AG04450 (cell line): ENCODE measurements around the gene LIPC. TPM values are rescaled to one million over a fixed set of nuclear protein-coding genes. Genes with fewer than 3 reads are reported as not detected.

Source experiments
- CTCF ChIA-PET: fragments of 300-600, 350-600 bp; formaldehyde crosslinking; extraction: SDS; loops from one replicate; lab custom pipeline; 2022; ENCODE audit warnings: antibody characterized with exemption, inconsistent platforms; lab: Charles Lee
- POLR2A ChIA-PET: fragments of 350-600 bp; formaldehyde crosslinking; extraction: SDS; loops from one replicate; lab custom pipeline; 2021; ENCODE audit warnings: antibody characterized with exemption, inconsistent platforms; lab: Yijun Ruan, JAX
- DNase-seq: peaks from one replicate; pipeline ENCODE4 v3.0.0-alpha.2; 2011; ENCODE audit warnings: low read depth, low spot score
- H3K27ac ChIP-seq: one replicate; pipeline ENCODE4 v1.5.1; 2012; ENCODE audit warnings: low read depth, low read length, control low read depth
- H3K27me3 ChIP-seq: one replicate; pipeline ENCODE4 v1.6.0; 2012; ENCODE audit warnings: low read length; ENCODE audit not compliant: control insufficient read depth, insufficient read depth
- H3K4me3 ChIP-seq: 2 replicates; pipeline ENCODE4 v1.5.1; 2011; ENCODE audit warnings: mild to moderate bottlenecking, low read depth, low read length, control low read depth
- H3K9me3 ChIP-seq: 2 replicates; pipeline ENCODE4 v1.5.1; 2012; ENCODE audit warnings: low read length; ENCODE audit not compliant: control insufficient read depth, insufficient read depth
- polyA plus RNA-seq: library from polyadenylated mRNA; depleted of rRNA; stranded (reverse); fragments of >200 nt; gene quantifications from 2 replicates; pipeline ENCODE4 v1.2.3, GENCODE V29; 2011
- TF ChIP-seq, protein P1 (sequence below): IDR thresholded peaks from 2 replicates; pipeline ENCODE4 v1.5.1; 2011; ENCODE audit warnings: low read depth, low read length, control low read depth, inconsistent platforms

The LIPC gene
- polyA plus RNA-seq, 1 experiment, result 0.82 TPM

DNA sequence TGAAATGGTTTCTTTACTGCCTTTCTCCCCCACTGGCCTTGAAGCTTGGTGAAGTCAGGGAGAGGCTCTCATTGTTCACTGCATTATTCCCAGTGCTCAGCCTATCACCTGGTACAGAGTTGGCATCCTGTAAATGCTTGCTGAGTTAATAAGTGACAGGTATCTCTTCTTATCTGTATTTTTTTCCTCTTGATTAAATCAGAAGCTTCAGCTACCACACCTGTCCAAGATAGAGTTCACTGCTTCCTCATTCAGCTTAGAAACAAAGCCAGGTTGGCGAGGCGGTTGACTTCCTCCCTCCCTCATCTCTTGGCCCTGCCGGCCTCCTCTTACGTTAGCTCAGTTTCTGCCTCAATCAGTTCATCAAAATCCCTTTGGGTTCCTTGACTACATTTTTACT is 142.8 kb downstream of the LIPC start:
- TF ChIP-seq, protein P1, sequence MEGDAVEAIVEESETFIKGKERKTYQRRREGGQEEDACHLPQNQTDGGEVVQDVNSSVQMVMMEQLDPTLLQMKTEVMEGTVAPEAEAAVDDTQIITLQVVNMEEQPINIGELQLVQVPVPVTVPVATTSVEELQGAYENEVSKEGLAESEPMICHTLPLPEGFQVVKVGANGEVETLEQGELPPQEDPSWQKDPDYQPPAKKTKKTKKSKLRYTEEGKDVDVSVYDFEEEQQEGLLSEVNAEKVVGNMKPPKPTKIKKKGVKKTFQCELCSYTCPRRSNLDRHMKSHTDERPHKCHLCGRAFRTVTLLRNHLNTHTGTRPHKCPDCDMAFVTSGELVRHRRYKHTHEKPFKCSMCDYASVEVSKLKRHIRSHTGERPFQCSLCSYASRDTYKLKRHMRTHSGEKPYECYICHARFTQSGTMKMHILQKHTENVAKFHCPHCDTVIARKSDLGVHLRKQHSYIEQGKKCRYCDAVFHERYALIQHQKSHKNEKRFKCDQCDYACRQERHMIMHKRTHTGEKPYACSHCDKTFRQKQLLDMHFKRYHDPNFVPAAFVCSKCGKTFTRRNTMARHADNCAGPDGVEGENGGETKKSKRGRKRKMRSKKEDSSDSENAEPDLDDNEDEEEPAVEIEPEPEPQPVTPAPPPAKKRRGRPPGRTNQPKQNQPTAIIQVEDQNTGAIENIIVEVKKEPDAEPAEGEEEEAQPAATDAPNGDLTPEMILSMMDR, result no peak
- ChIA-PET POLR2A (no interaction called here), CTCF (interaction anchor here (1.3 kb wide), 1 partner anchor 16 kb away, joined by 3 read pairs; no protein-coding TSS in a partner anchor)
- Histone ChIP-seq H3K27me3 (no peaks in the 10 kb centered on the region), H3K9me3 (no peaks in the 10 kb centered on the region), H3K27ac (no peak overlapping the region), H3K4me3 (no peak overlapping the region)
- DNase-seq, result no peak

DNA sequence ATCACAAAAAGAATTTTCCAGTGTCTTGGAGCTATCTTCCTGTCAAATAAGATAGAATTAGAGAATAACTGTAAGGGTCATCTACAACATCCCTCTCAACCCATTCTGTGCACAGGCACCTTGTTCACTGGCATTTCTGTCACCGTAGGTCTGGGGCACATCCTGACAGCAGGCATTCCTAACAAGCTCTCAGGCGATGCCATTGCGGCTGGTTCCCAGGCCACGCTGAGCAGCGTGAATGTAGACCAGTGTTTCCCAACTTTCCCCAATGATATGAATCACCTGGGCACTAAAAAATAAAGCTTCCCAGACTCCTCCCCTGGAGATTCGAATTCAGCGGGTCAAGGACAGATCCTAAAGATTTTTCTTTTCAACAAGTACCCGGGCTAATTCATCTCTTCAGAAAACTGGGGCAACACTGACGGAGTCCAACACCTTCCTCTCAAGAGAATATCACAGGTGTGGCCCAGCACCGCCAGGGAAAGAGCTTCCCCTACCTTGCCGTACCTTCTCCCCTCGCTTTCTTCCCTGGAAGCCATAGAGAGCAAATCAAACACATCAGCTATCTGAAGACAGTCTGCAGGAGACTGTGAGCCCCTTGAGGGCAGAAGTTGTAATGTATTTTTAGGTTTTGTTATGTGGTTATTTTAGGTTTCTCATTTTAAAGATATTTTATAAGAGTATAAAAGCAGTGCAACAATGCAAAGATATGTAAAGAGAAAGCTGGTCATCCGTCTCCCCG is 143.4 kb downstream of the LIPC start:
- CTCF ChIA-PET, result interaction anchor here (1.3 kb wide), 1 partner anchor 16 kb away, joined by 3 read pairs; no protein-coding TSS in a partner anchor

DNA sequence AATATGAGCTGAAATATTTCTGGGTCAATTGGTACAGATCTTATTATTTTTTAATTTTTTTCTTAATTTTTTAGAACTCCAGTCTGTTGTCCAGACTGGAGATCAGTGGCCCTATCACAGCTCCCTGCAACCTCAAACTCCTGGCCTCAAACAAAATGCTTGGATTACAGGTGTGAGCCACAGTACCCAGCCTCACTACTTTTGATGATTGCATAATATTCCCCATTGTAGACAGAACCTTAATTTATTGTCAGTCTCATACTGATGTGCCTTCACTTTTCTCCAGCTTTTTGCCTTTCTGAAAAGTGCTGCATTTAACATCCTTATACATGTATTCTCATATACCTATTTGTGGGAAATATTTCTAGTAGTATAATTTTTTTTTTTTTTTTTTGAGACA is 144.9 kb downstream of the LIPC start:
- H3K27ac ChIP-seq, result no peak overlapping the region
- POLR2A ChIA-PET, result no interaction called here
- H3K9me3 ChIP-seq, result no peaks in the 10 kb centered on the region
- CTCF ChIA-PET, result no interaction called here
- H3K4me3 ChIP-seq, result no peak overlapping the region
- DNase-seq, result no peak
- TF ChIP-seq, protein P1, result no peak
- no peaks in the 10 kb centered on the region for H3K27me3 ChIP-seq

More for the DNA sequence above, 143.4 kb downstream of the LIPC start:
- DNase-seq, result no peak
- no peaks in the 10 kb centered on the region for H3K27me3 ChIP-seq
- H3K4me3 ChIP-seq, result no peak overlapping the region
- POLR2A ChIA-PET, result no interaction called here
- no peak overlapping the region for H3K27ac ChIP-seq
- no peaks in the 10 kb centered on the region for H3K9me3 ChIP-seq
- TF ChIP-seq, protein P1, result no peak

DNA sequence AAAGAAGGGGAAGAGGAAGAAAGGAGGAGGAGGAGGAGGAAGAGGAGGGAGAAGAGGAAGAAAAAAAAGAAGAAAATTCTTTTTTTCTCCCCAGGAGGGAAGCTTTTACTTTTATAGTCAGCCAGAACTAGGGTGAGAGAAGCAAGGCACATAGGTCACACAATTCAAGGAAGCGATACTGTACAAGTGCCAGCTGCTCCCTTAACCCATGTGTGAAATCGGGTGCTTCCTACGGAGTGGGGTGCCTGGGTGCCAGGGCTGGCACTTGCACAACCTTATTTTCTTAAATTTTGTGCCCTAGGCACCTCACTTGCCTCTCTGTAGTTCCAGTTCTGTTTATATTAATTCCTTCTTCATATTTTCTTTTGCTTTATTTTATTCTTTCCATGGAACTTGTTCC is 150.4 kb downstream of the LIPC start:
- ChIA-PET CTCF (no interaction called here), POLR2A (no interaction called here)
- DNase-seq, result no peak
- Histone ChIP-seq H3K9me3 (no peaks in the 10 kb centered on the region), H3K27me3 (no peaks in the 10 kb centered on the region), H3K4me3 (no peak overlapping the region), H3K27ac (no peak overlapping the region)
- TF ChIP-seq, protein P1, result no peak

DNA sequence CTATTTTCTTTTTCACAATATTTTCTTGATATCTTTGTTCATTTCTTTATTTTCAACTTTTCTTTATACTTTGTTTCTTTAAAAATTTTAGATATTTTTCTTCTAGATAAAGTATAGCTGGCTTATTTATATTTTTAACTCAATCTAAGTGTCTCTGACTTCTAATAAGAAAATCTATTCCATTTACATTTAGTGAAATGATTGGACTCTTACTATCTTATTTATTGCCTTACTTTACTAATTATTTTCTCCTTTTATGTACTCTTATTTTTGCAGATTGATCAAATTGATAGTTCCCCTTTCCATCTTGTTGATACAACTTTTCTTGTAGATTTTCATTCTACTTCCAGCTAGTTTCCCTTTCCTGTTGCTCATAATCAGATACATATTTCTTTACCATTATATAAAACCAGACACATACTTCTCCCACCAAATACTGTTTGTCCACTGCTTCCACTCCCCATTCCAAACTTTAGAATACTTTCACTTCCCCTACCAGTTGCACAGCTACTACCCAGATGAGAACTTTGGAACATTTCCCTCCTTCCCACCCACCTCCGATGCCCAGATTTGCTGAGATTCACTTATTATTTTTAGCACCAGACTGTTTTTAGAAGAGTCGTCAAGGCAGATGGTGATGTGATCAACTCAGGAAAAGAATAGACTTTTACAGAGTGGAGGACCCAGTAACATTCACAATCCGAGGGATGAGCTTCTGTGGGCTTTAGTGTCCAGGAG is 151.5 kb downstream of the LIPC start:
- Histone ChIP-seq H3K27me3 (no peaks in the 10 kb centered on the region), H3K9me3 (no peaks in the 10 kb centered on the region), H3K27ac (no peak overlapping the region), H3K4me3 (no peak overlapping the region)
- TF ChIP-seq, protein P1, result no peak
- no peak for DNase-seq
- POLR2A ChIA-PET, result no interaction called here
- CTCF ChIA-PET, result no interaction called here
